Activated effector memory CD4-positive, alpha-beta T cell treated with anti-CD3 and anti-CD28 coated beads, Interleukin-2, amount 50 U/mL, for 16 hours (primary cell): ENCODE results near the gene SEMA3E.
"Not testable (repeated sequence)": the region's sequence is repeated elsewhere in the genome, so short reads cannot be mapped to it uniquely, and the experiment has no call there.

Experiments
- DNase-seq: peaks from one replicate; pipeline ENCODE4 v3.0.0-alpha.2; 2020

Gene SEMA3E

DNA sequence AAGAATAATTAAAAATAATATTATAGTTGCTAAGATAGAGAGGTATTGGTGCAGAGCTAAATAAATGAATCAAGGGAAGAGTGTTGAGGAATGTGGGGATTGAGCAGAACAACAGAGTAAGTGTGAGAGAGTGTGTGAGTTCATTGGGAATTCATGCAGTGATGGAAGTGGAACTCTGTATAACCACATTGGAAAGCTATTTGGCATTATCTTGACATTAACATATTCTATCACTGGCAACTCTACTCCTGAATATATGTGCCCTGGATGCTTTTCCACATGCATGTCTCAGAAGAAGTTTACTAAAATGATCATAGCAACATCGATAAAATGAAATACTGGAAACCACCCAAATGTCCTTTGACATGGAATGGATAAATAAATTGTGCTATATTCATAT, 164.1 kb downstream of the SEMA3E start:
- no peak for DNase-seq

GRCh38 chr7:83484266-83484665, 164.7 kb downstream of the SEMA3E start:
- no peak for DNase-seq

DNA sequence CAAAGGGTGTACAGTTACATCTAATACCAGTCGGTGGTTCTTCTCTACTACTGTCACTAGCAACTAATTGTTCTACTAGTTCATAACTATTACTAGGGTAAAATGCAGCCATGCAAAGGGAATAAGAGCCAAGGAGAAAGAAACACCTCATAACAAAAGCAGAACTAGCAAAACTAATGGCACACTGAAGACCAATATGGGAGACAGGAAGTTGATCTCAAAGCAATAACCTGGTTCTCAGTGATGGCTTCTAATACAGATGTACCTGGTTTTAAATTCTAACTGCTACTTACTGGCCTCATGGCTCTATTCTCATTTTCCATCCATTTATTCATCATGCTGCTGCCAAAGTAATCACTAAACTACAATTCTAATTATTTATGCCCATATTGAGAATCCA, 170.3 kb downstream of the SEMA3E start:
- no peak for DNase-seq

DNA sequence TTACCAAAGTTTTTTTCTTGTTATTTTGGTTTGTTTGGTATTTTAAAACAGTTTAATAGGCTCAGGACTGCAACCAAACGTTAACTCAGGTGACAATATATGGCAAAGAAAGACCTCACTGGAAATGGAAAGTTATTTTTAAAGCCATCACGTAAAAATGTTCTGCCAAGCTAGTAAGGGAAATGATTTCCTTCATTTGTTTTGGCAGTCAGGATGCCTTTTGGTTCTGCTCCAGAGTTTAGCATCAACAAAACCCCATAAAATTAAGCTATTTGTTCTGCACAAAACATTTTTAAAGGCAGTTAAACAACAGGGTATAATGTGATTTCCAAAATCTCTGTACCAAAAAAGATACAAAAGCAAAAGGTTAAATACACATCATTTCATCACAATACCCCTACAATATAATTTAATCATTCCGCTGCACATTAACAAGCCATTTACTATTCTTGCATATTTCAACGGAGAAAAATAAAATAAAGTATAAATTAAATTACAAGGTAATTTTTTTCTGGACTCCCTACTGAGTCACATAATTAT, 172.4 kb downstream of the SEMA3E start:
- no peak for DNase-seq

DNA sequence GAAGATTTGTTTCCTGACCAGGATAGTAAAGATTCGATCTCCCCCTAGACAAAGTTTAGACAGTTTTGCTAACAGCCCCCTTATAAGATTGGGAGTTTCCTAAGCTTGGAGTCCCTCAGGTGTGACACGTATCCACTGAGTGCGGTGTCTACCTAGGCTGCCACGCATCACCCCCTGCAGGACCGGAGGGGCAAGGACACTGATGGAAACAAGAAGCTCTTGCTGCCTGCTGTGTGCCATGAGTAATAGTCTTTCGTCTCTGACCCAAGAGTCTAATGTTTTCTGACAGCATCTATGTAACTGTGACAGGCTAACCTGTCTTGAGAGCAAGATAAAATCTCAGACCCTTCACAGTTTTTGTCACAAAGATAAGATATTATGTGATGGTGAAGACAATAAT, 173.5 kb downstream of the SEMA3E start:
- DNase-seq, result no peak

DNA sequence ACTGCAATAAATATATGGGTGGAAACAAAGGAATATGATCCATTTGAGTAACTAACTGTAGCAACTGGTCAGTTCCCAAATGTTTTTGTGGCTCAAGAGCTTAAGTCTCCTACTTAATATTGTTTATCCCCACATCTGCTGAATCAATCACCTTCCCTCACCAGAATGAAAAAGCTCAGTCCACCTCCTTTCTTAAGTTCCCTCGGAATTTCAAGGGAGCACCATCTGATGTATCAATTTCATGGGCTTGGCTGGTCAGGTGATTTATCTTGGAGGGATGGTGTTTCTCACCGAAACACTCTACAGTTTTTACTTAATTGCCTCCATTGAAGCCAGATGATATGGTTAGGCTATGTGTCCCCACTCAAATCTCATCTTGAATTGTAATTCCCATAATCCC, 176.6 kb downstream of the SEMA3E start:
- no peak for DNase-seq

DNA sequence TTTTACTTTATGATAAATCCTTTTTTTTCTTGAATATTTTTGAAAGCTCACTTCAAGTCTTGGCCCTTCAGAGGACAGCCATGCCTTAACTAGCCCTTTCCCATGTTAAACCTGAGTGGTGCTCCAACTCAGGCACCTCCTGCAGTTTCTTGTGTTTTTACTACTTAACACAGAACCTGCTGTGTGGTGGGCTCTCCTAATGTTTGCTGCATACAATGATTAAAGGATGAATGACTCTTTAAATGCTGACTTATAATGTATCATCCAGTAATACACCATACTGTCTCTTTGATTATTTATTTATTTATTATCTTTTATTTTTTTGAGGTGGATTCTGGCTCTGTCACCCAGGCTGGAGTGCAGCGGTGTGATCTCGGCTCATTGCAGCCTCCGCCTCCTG, 179.4 kb downstream of the SEMA3E start:
- DNase-seq, result no peak

GRCh38 chr7:83469076-83469475, 179.9 kb downstream of the SEMA3E start:
- DNase-seq, result no peak

GRCh38 chr7:83468251-83468739, 180.6 kb downstream of the SEMA3E start:
- no peak for DNase-seq

GRCh38 chr7:83467493-83467892, 181.4 kb downstream of the SEMA3E start:
- no peak for DNase-seq

DNA sequence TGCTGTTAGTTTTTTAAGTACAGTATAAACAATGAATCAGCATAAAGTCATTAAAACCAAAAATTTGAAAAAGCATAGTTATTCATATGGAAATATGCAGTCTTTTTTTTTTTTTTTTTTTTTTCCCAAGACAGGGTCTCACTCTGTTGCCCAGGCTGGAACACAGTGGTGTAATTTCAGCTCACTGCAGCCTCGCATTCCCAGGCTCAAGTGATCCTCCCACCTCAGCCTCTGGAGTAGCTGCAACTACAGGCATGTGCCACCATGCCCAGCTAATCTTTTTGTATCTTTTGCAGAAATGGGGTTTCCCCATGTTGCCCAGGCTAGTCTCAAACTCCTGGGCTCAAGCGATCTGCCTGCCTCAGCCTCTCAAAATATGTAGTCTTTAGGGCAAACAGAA, 182.0 kb downstream of the SEMA3E start:
- no peak for DNase-seq

GRCh38 chr7:83466187-83466923, 182.6 kb downstream of the SEMA3E start:
- DNase-seq, result no peak

DNA sequence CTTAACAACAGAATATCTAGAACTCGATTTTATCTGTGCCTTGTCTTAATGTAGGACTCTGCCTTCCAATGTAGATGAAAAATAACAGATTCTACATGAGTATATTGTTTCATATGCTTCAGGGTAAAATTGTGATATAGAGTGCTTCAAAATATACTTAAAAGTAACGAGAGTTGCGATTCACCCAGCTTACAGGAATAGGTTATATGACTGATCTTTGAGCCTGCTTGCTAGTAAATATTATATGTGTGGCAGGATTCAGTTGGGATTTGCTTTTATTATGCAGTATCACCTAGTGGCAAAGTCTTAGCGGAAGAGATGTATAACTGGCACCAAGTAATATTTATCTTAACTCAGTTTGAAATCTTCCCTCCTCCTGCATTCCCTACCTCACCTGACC, 183.3 kb downstream of the SEMA3E start:
- no peak for DNase-seq

GRCh38 chr7:83461820-83462219, 187.1 kb downstream of the SEMA3E start:
- DNase-seq, result not testable (repeated sequence)

GRCh38 chr7:83459930-83460653, 188.8 kb downstream of the SEMA3E start:
- not testable (repeated sequence) for DNase-seq

GRCh38 chr7:83459101-83459929, 189.6 kb downstream of the SEMA3E start:
- not testable (repeated sequence) for DNase-seq

DNA sequence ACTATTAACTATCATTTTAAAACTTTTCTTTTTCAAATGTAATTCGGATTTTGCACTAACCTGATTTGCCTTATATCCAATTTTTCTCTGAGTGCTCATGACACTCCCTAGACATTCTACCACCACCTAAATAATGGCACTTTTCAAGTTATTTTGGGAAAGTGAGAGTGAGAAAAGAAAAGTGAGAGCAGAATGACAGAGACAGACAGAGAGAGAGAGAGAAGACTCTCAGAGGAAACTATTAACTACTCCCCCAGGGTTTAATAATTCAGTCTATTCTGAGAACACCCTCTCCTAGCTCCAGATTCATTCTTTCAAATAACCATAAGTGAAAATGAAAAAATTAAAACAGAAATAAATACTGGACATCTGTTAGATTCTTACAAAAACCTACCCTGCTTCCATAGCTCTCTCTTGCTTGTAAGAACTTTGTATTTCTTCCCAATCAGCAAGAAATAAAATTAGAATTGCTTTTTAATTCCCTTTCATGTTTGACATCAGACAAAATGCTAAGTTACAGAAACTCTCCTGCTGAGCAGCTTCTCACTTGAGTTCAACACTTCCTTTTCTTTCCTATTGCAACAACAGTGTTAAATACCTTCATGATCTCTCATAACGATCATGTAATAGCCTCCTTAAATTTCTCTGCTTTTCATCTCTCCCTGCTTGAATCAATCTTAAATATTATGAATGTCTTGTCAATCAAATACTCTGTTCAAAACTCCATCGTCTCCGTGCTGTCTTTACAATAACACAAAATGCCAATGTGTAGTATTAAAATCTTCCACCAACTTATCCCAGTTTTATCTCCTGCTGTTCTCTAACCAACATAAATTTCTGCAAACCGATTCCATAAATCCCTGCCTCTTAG, 191.7 kb downstream of the SEMA3E start:
- no peak for DNase-seq

DNA sequence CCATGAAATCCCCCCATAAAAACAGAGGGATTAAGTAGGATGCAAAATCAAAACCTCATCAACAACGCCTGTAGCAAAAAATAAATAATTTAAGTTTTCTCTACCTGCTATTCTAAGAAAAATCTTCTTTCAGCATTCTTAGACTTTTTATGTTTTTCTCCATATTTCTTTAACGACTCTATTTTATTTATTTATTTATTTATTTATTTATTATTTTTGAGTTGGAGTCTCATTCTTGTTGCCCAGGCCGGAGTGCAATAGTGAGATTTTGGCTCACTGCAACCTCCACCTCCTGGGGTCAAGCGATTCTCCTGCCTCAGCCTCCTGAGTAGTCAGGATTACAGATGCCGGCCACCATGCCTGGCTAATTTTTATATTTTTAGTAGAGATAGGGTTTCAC, 192.5 kb downstream of the SEMA3E start:
- no peak for DNase-seq

DNA sequence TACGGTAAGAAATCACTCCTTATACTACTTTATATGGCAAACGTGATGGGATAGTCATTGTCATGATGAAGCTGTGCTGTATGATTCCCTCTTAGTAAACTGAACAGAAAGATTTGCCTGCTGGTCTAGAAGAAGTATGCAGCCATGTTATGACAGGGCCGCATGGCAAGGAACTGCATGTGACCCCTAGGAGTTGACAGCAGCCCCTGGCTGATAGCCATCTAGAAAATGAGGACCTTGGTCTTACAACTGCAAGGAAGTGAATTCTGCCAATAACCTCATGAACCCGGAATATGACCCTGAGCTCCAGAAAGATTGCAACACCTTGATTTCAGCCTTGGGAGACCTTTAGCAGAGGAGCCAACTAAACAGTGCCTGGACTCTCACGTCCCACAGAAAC, 193.3 kb downstream of the SEMA3E start:
- DNase-seq, result no peak

- DNase-seq, result no peak
Measured at GRCh38 chr7:83452256-83452655, 196.7 kb downstream of the SEMA3E start.

DNA sequence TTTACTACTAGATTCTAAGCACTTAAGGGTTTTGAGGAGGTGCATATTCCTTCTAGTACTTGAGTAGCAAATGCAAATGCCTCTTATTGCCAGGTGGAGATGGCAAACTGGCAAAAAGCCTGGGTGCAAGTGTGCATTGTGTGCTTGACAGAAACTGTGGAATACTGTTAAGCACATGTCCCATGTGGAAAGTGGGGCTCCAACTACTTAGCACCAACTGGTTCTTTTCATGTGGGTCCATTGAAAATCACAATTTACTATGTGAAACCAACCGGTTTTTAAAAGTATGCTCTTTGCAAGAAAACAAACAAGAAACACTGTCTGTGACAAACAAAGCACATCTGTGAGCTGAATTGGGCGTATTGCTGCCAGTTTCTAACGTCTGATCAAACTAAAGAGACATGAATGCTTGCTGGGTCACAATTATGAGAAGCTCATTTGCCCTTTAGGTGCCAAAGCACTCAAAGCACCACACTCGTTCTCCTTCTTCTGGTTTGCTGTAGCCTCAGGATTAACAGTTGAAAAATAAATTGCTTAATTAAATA, 197.4 kb downstream of the SEMA3E start:
- DNase-seq, result no peak

GRCh38 chr7:83449781-83450180, 199.2 kb downstream of the SEMA3E start:
- DNase-seq, result no peak
